GM18511 (cell line): Measurements from ENCODE around the gene SH3RF3.
"Not testable (repeated sequence)": the region's sequence is repeated elsewhere in the genome, so short reads cannot be mapped to it uniquely, and the experiment has no call there.

Source experiments
- ATAC-seq: cut with Tn5 transposase; IDR thresholded peaks from one replicate; pipeline ENCODE4 v1.9.1; 2021; ENCODE audit warnings: mild to moderate bottlenecking, moderate library complexity; ENCODE audit not compliant: unreplicated experiment

The SH3RF3 gene

DNA sequence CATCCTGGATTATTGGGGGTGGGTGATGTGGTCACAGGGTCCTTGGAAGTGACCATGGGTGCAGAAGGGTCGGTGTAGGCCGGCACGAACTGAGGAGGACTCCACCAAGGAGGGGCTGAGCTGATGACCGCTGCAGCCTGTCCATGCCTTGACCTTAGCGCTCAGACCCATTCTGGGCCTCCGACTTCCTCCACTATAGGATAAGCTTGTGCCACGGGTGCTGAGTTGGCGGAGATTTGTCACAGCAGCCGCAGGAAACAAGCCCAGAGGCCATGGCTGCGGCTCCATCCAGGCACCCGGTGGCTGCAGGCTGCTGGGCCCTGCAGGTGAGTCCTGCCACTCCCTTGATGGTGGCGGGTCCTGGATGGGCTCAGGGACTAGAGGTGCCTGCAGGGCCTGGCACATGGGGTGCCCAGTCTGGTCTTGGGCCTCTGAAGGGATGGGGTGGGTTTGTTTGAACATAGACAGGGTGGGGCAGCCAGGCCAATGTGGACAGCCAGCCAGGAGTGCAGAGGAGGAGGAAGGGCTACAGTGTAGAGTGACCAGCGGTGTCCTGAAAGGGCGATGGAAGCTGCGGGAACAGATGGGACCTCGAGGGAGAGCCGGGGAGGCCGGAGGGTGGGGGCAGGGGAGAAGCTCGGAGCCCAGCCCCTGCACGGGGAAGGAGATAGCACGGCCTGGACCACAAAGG, 400.0 kb downstream of the SH3RF3 start:
- no peak for ATAC-seq

DNA sequence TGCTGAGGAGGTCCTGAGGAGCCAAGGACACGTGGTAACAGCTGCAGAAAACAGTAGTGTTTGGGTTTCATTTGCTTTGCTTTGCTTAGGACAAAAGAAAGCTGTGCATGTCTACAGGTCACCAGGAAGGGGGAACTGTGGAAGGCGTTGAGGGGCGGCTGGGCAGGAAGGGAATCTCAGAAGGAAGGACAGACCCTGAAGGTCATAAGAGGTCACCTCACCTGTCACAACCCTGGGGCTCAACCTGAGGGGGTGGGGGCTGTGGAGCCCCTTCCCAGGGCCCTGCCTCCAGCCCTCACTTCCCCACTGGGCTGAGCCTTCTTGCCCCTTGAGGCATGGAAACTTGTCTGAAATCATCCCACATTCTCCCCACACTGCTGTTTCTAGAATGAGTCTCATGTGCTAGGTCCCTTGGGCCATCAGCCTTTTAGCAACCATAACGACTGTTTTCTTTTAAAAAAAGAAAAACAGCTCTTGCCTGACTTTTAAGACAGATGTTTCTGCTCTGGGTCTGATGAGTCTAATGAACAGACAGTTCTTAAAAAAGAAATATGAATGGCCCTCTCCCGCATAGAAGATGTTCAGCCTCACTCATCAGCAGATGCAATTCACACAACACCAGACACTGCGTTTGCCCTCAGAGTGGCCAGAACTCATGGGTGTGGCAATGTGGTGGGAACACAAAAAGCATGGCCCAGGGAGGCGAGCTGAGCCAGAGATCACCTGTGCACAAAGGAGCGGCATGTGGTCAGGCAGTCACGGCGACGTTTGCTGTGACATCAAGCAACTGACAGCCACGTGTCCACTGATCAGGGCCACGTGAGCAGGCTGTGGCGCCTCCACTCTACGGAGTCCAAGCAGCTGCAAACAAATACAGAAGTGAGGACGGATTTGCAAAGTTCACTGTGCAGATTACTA, 400.8 kb downstream of the SH3RF3 start:
- ATAC-seq: no peak

DNA sequence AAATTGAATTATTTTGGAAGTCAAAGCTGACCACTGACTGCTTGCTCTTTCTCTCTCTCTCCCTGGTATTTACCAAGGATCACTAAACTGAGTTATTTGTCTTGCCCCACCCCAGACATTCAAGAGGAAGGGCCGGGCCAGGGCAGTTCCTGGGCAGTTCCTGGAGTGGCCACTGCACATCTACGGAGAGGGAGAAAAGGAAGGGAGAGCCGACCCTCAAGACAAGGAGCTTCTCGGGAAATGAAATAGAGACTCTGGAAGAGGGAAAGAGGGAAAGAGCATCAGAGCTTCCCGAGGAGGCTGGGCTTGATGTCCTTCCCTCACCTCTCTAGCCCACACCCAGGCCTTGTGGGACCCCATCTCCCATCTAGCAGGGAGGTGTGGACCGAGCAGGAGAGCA, 401.7 kb downstream of the SH3RF3 start:
- ATAC-seq: no peak

DNA sequence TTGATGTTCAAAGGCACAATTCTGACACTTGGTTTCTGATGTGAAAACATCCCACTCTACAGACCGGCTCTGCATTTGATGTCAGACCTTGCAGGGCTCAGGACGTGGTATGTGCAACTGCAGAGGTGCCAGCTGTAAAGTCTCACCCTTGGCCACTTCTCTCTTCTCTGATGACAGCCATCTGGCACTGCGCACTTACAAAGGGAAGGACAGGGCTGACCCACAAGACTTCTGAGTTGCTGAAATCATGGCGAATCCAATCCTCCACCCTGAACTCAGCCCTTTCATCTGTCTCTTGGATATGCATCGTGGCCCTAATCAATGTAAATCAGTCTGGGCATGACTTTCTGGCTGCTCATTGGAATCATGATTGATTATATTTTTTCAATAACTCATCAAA, 402.2 kb downstream of the SH3RF3 start:
- no peak for ATAC-seq

DNA sequence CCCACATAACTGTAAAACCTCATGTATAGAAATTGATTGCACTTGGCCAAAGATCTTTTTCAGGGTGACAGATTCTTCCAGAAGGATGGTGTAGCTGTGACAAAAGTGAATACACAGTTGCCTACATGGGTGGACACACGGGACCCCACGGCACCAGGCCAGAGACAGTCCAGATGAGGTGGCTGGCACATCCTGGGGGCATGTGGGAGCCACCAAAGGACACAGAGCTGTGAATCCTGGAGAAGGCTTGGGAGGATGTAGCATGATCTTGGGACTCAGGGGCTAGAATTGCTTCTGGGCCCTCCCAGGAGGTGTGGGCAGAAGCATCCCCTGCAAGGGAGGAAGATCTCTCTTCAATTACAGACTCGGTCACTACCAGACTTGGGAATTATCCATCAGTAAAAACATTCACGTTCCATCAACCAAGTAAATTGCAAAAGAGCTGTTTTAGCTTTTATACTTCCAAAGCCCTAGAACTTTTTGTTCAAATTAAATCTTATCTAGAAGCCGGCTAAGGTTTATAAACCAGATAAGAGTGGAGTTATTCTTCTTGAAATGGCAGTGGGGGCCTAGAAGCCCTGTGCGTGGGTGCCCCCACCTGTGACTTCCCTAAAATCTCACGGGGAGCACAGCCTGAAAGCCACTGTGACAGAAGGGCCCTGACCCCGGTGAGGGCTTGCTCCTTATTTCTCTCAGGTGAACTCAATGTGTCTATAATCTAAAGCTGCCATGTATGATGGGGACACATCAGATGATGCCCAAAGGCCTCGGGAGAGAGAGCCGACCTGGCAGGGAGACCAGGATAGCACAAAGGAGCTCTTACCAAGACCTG, 403.1 kb downstream of the SH3RF3 start:
- no peak for ATAC-seq

DNA sequence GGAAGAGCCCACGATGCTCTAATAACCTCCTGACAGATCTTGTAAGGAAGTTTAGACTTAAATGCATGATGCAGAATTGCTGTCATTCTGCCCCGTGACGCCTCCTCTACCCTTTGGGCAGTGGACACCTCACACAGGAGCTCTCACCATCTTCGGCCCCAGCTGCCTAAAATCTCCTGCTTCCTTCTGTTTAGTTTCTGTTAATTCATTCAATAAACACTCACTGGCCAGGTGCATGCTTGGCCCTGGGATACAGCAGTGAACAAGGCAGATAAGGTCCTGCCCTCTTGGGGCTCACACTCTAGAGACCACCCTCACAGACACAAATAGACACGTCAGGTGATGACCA, 403.7 kb downstream of the SH3RF3 start:
- ATAC-seq: no peak

DNA sequence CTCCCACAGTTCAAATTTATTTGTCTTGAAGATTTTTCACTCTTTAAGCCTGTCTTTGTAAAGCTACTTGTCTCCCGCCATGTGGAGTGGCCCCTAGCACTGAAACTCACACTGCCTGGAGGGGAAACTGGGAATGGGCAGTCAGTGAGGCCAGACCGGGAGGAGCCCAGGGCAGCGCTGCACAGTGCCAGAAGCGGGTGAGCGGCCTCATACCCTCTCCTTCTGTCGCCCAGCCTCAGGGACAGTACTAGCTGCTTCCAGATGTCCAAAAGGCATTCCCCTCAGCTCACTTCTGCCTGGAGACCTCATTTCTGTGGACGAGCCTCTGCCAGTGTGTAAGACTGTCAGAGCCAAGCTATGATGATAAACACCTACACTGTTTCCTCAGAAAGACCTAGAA, 404.8 kb downstream of the SH3RF3 start:
- no peak for ATAC-seq

DNA sequence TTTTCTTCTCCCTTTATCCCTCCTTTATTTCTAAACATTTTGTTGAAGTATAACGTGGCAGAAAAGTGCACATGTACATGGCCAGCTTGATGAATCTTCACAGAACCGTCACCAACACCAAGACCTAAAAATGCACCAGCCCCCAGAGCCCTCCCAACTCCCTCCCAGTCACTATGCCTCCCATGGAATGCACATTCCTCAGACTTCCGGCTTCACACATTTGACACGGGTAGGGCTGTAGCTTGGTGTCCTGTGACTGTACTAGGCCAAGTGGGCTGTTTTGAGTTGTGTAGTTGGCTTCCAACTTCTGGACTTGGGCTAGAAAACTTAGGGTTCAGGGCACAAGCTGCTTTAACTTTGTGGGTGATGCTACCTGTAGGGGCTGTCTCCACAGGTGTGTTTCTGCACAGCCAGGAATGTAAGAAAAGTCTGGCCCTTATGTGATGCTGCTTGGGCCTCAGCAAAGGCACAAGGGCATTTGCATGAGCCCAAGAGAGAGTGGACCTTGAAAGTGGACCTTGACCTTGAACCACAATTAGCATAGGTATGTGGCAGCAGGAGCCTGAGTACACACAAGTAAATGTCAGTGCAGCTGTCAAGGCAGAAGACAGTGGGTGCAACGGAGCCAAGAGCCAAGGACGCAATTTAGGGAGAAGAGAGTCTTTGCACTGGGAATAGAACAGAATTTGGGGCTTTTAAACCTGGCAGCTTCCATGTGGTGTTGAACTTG, 406.4 kb downstream of the SH3RF3 start:
- no peak for ATAC-seq

DNA sequence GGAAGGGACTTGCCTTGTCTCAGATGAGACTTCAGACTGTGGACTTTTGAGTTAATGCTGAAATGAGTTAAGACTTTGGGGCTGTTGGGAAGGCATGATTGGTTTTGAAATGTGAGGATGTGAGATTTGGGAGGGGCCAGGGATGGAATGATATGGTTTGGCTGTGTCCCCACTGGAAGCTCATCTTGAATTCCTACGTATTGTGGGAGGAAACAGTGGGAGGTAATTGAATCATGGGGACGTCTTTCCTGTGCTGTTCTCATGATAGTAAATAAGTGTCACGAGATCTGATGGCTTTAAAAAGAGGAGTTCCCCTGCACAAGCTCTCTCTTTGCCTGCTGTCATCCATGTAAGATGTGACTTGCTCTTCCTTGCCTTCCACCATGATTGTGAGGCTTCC, 407.6 kb downstream of the SH3RF3 start:
- ATAC-seq: not testable (repeated sequence)

DNA sequence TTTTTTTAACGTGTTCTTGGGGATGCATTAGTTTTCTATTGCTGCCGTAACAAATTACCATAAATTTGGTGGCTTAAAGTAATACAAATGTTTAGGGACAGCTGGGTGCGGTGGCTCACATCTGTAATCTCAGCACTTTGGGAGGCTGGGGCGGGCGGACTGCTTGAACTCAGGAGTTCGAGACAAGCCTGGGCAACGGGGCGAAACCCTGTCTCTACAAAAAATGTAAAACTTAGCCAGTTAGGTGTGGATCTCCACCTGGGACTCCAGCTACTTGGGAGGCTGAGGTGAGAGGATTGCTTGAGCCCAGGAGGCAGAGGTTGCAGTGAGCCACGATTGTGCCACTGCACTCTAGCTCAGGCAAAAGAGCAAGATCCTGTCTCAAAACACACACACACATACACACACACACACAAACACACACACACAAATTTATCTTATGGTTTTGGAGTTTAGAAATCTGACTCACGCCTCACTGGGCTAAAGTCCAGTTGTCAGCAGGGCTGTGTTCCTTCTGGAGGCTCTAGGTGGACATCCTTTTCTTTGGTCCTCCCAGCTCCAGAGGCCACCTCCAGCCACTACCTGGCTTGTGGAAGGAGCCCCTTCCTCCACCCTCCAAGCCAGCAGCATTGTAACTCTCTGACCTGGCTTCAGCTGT, 408.7 kb downstream of the SH3RF3 start:
- ATAC-seq: no peak

DNA sequence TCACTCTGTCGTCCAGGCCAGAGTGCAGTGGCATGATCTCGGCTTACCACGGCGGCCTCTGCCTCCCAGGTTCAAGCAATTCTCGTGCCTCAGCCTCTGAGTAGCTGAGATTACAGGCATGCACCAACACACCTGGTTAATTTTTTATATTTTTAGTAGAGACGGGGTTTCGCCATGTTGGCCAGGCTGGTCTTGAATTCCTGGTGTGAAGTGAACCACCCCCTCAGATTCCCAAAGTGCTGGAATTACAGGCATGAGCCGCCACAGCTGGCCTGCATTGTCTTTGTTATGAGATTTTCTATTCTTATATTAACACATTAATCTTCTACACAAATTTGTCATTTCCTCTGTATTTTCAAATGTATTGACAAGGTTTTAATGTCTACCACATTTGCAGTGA, 409.5 kb downstream of the SH3RF3 start:
- ATAC-seq: no peak

DNA sequence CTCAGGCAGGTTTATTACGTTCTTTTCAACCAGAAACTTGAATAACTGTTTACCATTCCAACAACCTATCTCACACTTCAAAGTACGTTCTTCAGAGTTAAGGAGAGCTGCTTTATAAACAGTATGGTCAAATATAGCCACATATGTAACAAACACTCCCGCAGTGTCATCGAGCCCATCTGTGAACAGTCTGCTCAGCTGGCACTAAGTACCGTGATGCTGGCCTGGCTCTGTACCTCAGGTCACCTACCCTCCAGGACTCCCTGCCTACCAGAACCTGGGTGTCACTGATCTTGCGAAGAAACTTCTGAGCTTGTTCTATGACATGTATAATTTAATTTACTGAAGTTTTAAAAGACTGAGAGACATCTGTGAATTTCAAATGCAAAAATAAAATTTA, 413.4 kb downstream of the SH3RF3 start:
- ATAC-seq: no peak

DNA sequence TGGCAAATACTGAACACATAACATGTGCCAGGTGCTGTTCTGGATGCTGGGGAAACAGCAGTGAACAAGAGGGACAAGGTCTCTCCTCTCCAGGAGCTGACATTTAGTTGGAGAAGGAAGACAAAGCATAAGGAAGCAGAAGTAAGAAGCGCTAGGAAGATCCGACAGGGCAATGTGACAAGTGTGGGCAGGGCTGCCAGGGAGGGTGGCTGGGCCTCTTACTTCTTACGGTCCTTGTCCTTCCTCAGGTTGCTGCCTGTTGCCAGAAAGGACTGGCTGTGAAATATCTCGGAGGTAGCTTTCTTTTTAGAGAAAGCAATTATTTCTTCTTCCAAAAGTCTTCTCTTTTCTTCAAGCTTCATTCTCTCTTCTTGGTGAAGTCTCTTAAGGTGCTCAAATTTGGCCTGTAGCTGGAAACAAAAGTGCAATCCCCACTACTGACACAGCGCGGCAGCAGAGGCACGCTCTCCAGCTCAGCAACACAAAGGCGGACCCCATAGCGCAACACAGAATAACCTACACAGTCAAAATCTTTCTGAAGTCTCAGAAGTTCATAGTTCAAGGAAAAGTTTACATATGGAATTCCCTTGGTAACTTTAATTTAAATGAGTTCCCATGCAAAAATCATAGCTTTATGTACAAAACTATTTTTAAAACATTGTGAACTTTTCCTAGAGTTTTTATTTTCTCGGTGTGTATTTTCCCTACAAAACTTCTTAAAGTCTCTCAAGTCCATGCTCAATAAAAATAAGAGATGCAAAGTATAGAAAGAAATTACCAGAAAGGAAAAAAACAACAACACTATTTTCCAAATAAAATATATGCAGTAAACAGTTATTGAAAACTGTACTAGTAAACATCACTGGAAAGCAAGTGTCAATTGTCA, 417.1 kb downstream of the SH3RF3 start:
- ATAC-seq: peak; percentile 90

DNA sequence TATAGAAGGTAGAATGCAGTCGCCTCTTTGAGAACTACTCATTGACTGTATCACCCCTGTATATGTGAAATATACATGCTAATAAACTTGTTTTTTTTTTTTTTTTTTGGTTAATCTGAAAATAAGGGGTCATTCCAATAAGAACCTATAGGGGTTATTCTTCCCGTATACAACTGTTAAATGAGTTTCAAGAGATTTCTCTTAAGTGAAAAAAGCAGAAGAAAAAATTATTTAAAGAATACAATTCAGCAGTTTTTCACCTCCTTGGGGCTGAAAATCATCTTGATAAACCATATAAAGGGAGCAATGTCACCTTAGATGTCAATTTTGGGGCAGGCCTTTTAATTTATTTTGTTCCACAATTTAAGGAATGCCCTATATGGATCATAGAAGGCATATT, 418.3 kb downstream of the SH3RF3 start:
- ATAC-seq: no peak

DNA sequence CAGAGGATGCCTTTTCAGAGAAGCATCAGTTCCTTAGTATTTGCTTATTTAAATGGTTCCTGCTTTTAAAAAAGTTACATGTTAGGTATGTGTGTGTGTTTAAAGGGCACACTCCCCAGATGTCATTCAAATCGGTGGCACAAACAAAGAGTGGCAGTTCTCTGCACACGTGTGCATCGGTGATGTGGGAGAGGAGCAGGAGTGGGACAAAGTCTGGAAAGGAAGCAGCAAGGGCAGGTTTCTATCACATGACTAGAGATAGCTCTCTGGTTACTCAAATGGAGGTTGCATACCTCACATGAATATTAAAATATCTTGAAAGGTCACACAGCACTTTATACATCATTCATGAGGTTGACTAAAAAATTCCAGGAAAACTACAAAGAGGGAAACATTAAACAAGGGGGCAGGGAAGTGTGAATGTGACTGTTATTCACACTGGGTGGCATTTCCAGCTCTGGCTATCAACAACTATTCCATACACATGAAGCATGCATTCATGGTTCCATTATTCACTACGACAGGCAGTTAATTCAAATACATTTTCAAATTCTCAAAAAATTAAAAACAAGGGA, 420.1 kb downstream of the SH3RF3 start:
- ATAC-seq: no peak
